NCI-H748 (cell line): Measurements from ENCODE around the gene DLG3.

Experiments
- DNase-seq: peaks from one replicate; lab custom pipeline; 2025; ENCODE audit not compliant: unreplicated experiment; lab: John Stamatoyannopoulos, UW

DLG3 gene

GRCh38 chrX:70476166-70476933 is 31.7 kb downstream of the DLG3 start:
- peak; percentile 44 for DNase-seq

- DNase-seq: peak; percentile 68
Measured at GRCh38 chrX:70476934-70477733, 32.5 kb downstream of the DLG3 start.

- DNase-seq: no peak
Measured at GRCh38 chrX:70477734-70478075, 33.1 kb downstream of the DLG3 start.

- DNase-seq: no peak
Measured at GRCh38 chrX:70478526-70479245, 34.1 kb downstream of the DLG3 start.

- no peak for DNase-seq
Measured at GRCh38 chrX:70479247-70479921, 34.7 kb downstream of the DLG3 start.

- peak; percentile 54 for DNase-seq
Measured at GRCh38 chrX:70479922-70480659, 35.5 kb downstream of the DLG3 start.

GRCh38 chrX:70480660-70481018 is 36.0 kb downstream of the DLG3 start:
- no peak for DNase-seq

GRCh38 chrX:70481471-70482270 is 37.0 kb downstream of the DLG3 start:
- DNase-seq: no peak

GRCh38 chrX:70482300-70482699 is 37.7 kb downstream of the DLG3 start:
- DNase-seq: no peak

GRCh38 chrX:70485466-70485865 is 40.8 kb downstream of the DLG3 start:
- DNase-seq: peak; percentile 92

GRCh38 chrX:70488856-70489255 is 44.2 kb downstream of the DLG3 start:
- no peak for DNase-seq

- no peak for DNase-seq
Measured at GRCh38 chrX:70494441-70494840, 49.8 kb downstream of the DLG3 start.

- no peak for DNase-seq
Measured at GRCh38 chrX:70496491-70496890, 51.9 kb downstream of the DLG3 start.

- no peak for DNase-seq
Measured at GRCh38 chrX:70497026-70497425, 52.4 kb downstream of the DLG3 start.

- DNase-seq: no peak
Measured at GRCh38 chrX:70498129-70498528, 53.5 kb downstream of the DLG3 start.

GRCh38 chrX:70500826-70501225 is 56.2 kb downstream of the DLG3 start:
- DNase-seq: no peak

- no peak for DNase-seq
Measured at GRCh38 chrX:70504772-70505450, 60.3 kb downstream of the DLG3 start.

GRCh38 chrX:70505451-70505841 is 60.8 kb downstream of the DLG3 start:
- DNase-seq: no peak

GRCh38 chrX:70508296-70508911 is 63.8 kb downstream of the DLG3 start:
- peak; percentile 91 for DNase-seq
